NCI-H146 treated with DMSO at 0.1 percent for 48 hours (cell line): ENCODE measurements around the gene PXN.
"Not testable (repeated sequence)": the region's sequence is repeated elsewhere in the genome, so short reads cannot be mapped to it uniquely, and the experiment has no call there.

Experiments used
- DNase-seq: peaks from one replicate; lab custom pipeline; 2025; ENCODE audit not compliant: unreplicated experiment; lab: John Stamatoyannopoulos, UW

Gene PXN

GRCh38 chr12:120262852-120263747 lies 2.4 kb downstream of the PXN start:
- DNase-seq = no peak

DNA sequence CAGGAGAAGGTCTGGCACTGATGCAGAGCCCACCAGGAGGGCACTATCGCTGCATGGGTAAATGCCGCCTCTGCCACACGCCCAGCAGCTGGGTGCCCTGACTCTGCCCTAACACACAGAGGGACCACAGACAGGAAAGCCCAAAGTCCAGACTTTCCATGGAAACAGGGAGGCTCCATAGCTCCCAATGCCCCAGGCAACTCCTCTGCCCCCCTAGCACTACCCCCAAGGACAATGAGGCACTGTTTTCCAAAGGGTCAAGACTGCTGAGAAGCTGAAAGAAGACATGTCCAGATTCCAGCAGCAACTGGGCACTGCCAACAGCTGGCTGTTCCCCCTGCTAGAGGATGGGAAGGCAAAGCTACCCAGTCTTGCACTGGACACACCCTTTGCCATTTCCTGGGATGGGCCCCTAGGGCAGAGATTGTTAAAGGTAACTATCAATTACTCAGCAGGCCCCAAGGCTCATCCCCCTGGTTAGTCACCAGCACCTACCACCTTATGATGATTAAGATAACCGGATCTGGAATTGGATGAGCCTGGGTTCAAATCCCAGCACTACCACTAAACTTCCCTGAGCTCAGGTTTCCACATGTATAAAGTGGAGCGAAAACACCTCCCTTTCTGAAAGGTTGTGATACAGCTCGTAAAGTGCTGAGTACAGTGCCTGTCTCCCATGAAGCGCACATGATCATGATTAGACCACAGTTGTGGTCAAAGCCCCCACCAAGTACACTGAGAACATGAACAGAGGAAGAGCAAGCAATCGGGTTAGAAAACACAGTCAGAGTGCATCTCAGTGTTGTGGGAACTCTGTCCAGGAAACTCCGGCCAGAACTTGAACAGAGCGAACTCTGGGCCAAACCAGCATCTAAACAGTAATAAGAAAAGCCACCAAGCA lies 3.3 kb downstream of the PXN start:
- no peak for DNase-seq

GRCh38 chr12:120260607-120261006 lies 4.9 kb downstream of the PXN start:
- DNase-seq = no peak

DNA sequence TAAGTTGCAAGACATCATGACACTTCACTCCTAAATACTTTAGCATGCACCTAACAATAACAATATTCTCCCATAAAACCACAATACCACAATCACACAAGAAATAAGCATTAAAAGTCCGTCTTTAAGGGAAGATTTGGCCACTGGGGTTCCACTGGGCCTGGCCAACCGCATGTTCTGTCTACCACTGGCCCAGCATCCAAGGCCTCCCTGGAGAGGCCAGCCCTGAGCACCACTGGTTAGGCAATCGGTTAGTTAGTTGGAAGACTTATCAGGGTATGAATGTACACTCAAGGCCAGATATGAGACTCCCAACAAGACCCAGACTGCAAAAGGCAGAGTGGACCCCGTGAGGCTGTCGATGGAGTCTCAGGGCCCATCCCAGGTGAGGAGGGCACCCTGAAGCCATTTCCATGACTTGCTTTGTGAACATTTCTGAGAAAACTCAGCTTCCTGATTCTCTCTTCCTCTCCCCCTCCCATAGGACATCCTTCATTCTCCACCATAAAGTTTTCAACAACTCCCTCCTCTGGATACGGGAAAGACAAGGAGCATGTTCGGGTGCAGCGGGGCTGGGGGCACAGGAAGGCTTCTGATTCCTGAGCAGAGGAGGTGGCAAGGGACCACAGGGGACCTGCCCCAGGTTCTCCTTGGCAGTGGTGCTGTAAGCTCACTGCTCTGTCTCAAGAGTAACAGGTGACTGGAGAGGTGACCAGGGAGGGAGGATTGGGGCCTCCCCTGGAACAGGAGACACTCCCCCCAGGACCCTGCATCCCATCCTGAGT lies 5.9 kb downstream of the PXN start:
- no peak for DNase-seq

- no peak for DNase-seq
These were observed 7.1 kb downstream of the PXN start for GRCh38 chr12:120258323-120258896.

- DNase-seq = no peak
These were observed 8.3 kb downstream of the PXN start for GRCh38 chr12:120257041-120257821.

GRCh38 chr12:120254809-120255208 lies 10.7 kb downstream of the PXN start:
- no peak for DNase-seq

DNA sequence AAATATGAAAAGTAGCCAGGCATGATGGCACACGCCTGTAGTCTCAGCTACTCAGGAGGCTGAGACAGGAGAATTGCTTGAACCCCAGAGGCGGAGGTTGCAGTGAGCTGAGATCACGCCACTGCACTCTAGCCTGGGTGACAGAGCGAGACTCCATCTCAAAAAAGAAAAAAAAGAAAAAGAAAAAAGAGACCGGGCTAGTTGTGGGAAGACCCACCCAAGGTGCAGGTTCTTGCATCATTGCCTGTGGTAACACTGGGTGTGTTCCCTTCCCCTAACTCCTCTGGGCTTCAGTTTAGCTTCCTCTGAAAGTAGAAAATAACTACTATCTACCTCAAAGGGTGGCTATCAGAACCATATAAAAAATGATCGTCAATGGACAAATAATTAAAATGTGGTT lies 12.2 kb downstream of the PXN start:
- DNase-seq = not testable (repeated sequence)

- no peak for DNase-seq
These were observed 13.2 kb downstream of the PXN start for GRCh38 chr12:120252071-120252906.

GRCh38 chr12:120251364-120252070 lies 14.0 kb downstream of the PXN start:
- DNase-seq = not testable (repeated sequence)

- no peak for DNase-seq
These were observed 15.4 kb downstream of the PXN start for GRCh38 chr12:120249875-120250795.

- DNase-seq = no peak
These were observed 16.2 kb downstream of the PXN start for GRCh38 chr12:120249266-120249874.

DNA sequence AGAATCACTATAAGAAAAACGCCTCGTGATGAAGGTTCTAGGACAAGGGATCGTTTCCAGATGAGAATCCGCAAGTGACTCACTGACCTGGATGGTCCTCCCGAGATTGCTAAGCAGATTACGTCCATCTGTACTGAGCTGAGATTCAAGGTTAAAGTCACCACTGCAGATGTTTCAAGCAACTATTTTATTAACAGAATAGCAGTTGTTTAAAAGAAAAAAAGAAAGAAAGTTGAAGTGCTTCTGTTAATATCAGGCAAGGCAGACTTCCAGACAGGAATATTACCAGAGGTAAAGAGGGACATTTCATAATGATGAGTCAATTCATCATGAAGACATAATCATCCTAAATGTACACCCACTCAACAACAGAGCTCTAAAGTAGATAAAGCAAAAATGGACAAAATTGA lies 17.9 kb downstream of the PXN start:
- no peak for DNase-seq

DNA sequence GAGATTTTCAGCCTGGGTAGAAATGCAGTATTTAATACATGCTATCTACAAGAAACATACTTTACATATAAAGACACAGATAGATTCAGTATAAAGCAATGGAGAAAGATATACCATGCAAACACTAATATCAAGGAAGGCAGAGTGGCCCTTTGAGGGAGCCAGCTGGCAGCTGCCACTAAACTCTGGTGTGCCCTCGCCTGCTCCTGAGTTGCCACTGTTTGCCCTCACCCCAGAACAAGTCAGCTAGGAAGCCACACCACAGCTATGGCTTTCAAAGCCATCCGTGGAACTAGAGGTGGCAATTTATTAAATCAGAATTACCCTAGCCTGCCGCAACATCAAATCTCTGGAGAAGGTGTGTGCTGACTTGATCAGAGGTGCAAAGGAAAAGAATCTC lies 18.3 kb downstream of the PXN start:
- no peak for DNase-seq

DNA sequence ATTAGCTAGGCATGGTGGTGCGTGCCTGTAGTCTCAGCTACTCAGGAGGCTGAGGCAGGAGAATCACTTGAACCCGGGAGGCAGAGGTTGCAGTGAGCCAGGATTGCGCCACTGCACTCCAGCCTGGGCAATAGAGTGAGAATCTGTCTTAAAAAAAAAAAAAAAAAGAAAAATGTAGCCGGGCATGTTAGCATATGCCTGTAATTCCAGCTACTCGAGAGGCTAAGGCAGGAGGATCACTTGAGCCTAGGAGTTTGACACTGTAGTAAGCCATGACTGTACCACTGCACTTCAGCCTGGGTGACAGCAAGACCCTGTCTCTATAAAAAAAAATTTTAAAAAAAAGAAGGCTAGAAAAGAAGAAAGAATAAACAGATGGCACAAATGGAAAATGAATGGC lies 18.8 kb downstream of the PXN start:
- not testable (repeated sequence) for DNase-seq

DNA sequence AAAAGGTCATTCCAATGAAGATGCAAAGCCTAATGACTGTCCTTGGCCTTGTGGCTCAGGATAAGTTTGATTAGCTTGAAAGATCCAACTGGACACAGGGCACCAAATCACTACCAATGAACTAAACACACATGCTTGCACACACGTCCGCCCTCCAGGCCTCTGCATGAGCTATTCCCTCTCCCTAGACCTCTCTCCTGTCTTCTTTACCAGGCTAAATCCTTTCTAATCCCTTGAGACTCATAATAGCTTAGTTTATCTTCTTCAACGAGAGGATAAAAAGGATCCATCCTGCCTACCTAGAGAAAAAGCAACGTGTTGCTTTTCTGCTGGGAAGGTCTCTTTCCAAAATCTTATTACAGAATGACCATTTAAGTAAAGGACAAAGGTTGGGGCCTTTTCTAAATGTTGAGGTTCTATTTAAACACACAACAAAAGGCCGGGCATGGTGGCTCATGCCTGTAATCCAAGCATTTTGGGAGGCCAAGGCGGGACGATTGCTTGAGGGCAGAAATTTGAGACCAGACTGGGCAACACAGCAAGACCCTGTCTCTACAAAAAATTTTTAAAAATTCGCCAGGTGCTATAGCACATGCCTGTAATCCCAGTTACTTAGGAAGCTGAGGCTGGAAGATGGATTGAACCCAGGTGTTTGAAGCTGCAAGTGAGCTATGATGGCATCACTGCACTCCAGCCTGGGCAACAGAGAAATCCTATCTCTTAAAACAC lies 22.4 kb downstream of the PXN start:
- no peak for DNase-seq
